ENCODE results near the gene MCOLN1. TPM values are rescaled to one million over a fixed set of nuclear protein-coding genes. Genes with fewer than 3 reads are reported as not detected.
A peak's percentile ranks its signal among the peaks of the same experiment; 100 is the strongest.

The MCOLN1 gene
- total and polyA plus RNA-seq, 2 donors (not counting 3 experiments of a cell fraction or from before 2014, with no cell fraction given): 23.0 to 60.9 TPM

DNA sequence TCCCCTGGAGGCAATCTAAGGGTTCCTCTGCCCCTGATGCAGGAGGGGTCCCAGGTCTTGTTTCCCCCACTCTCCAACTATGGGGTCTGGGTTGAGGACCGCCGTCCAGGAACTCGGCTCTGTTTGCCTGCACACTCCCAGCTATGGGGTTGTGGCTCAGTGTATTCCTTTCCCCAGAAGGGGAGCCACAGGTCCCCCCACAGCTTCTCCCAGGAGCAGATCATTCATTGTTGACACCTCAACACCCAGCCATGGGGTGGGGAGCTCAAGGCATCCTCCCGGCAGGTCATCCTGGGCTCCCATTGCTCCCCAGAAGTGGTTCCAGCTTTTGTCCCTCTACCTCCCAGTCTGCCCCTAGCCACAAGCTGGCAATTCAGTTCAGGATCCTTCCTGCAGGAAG lies 5.5 kb upstream of the MCOLN1 start:
- DNase-seq (ENCODE audit: low read depth, low spot score): no peak
- Histone ChIP-seq H3K27me3 (ENCODE audit: control insufficient read depth in 2 of 2, insufficient read depth in 2 of 2, low read length in 2 of 2) (peaks cover 0 to 2% of the 10 kb centered on the region in 2 experiments), H3K4me2 (ENCODE audit: insufficient read depth, low read length) (peak overlapping the region; percentile 96), H3K36me3 (ENCODE audit: control insufficient read depth in 2 of 2, extremely low read depth in 1 of 2, insufficient read depth in 2 of 2, low read length in 2 of 2) (peaks cover 0 to 11% of the 10 kb centered on the region in 2 experiments), H3K4me3 (replicated peaks in 1 of 3; ENCODE audit: insufficient read depth in 1 of 3, low read depth in 1 of 3, low read length in 3 of 3) (peak overlapping the region in 2 of 3 experiments; percentile 65 to 77), H4K20me1 (replicated peaks; ENCODE audit: control insufficient read depth, extremely low read depth, insufficient read depth, low read length) (no peaks in the 10 kb centered on the region), H3K27ac (ENCODE audit: insufficient read depth, low read depth, low read length) (no peak overlapping the region), H3K9me1 (replicated peaks; ENCODE audit: control insufficient read depth, extremely low read depth, insufficient read depth, low read length) (no peaks in the 10 kb centered on the region), H2AFZ (ENCODE audit: low read depth, low read length) (no peak overlapping the region), H3K9me3 (replicated peaks; ENCODE audit: control insufficient read depth, insufficient read depth, low read length) (no peaks in the 10 kb centered on the region), H3K79me2 (ENCODE audit: control insufficient read depth, insufficient read depth, low read length) (peaks cover 4% of the 10 kb centered on the region), H3K4me1 (ENCODE audit: control insufficient read depth, extremely low read depth, insufficient read depth, low read length) (peaks cover 13% of the 10 kb centered on the region), H3K9ac (replicated peaks; ENCODE audit: extremely low read depth, insufficient read depth, low read length) (peak overlapping the region; percentile 82)
- BruUV-seq (replicated peaks): TSS peak; percentile 30
- dilution Hi-C loops (cut with MboI; ENCODE audit: extremely low pct_ligation_motif_present, low sequenced_read_pairs) (no loop called here), intact Hi-C loops (cut with micrococcal nuclease) (no loop called here)
- POLR2A ChIA-PET: no interaction called here
- CTCF ChIA-PET: interaction anchor here (0.6 to 1.6 kb wide), 4 partner anchors 9 to 164 kb away, joined by 3 read pairs; partner anchors contain the start of gene TRAPPC5
- FAIRE-seq: no peak
- no peak for TF ChIP-seq POLR2A (IDR thresholded peaks at IDR 0.05; ENCODE audit: low read depth, low read length)
- TF ChIP-seq, protein P1, sequence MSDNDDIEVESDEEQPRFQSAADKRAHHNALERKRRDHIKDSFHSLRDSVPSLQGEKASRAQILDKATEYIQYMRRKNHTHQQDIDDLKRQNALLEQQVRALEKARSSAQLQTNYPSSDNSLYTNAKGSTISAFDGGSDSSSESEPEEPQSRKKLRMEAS (IDR thresholded peaks at IDR 0.05; ENCODE audit: insufficient read depth, insufficient read length): no peak
- no peak for TF ChIP-seq EZH2 (IDR thresholded peaks at IDR 0.05; ENCODE audit: borderline replicate concordance, low read depth, low read length, severe bottlenecking)
- TF ChIP-seq, protein P2, sequence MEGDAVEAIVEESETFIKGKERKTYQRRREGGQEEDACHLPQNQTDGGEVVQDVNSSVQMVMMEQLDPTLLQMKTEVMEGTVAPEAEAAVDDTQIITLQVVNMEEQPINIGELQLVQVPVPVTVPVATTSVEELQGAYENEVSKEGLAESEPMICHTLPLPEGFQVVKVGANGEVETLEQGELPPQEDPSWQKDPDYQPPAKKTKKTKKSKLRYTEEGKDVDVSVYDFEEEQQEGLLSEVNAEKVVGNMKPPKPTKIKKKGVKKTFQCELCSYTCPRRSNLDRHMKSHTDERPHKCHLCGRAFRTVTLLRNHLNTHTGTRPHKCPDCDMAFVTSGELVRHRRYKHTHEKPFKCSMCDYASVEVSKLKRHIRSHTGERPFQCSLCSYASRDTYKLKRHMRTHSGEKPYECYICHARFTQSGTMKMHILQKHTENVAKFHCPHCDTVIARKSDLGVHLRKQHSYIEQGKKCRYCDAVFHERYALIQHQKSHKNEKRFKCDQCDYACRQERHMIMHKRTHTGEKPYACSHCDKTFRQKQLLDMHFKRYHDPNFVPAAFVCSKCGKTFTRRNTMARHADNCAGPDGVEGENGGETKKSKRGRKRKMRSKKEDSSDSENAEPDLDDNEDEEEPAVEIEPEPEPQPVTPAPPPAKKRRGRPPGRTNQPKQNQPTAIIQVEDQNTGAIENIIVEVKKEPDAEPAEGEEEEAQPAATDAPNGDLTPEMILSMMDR (IDR thresholded peaks at IDR 0.05; ENCODE audit: extremely low read depth in 1 of 2, insufficient read depth in 1 of 2, low read depth in 1 of 2, low read length in 2 of 2): no peak
- TF ChIP-seq POLR2AphosphoS5 (IDR thresholded peaks at IDR 0.05; ENCODE audit: insufficient read depth, low read depth, low read length): no peak
- TF ChIP-seq MYC (IDR thresholded peaks at IDR 0.05; ENCODE audit: low read depth, low read length): no peak
- no peak for TF ChIP-seq JUN (IDR thresholded peaks at IDR 0.05; ENCODE audit: borderline replicate concordance, insufficient read depth, insufficient read length, low read depth)
- no peak for TF ChIP-seq FOS (IDR thresholded peaks at IDR 0.05; ENCODE audit: borderline replicate concordance, insufficient read depth, low read length)
